Skeletal muscle tissue (tissue), 4 donors: ENCODE measurements around the gene NDEL1. TPM values are rescaled to one million over a fixed set of nuclear protein-coding genes. Genes with fewer than 3 reads are reported as not detected.

Experiments used
- H3K27ac ChIP-seq: one replicate; pipeline ENCODE4 v1.7.0; 2013; ENCODE audit warnings: mild to moderate bottlenecking, low read depth, low read length, inconsistent platforms
- H3K27me3 ChIP-seq, 3 donors: one replicate each; pipeline ENCODE4 v1.7.0; 2013; ENCODE audit warnings: low read length in 3 of 3; ENCODE audit not compliant: control insufficient read depth in 3 of 3, insufficient read depth in 3 of 3
- H3K36me3 ChIP-seq, 3 donors: one replicate each; pipeline ENCODE4 v1.7.0; 2013; ENCODE audit warnings: low read length in 3 of 3; ENCODE audit not compliant: control insufficient read depth in 3 of 3, insufficient read depth in 3 of 3
- H3K4me1 ChIP-seq, 3 donors: one replicate each; pipeline ENCODE4 v1.7.0; 2013; ENCODE audit warnings: low read length in 3 of 3, mild to moderate bottlenecking in 3 of 3; ENCODE audit not compliant: control insufficient read depth in 3 of 3, insufficient read depth in 3 of 3
- H3K4me3 ChIP-seq, 3 donors: one replicate each; pipeline ENCODE4 v1.7.0; 2013; ENCODE audit warnings: low read length in 3 of 3
- H3K9ac ChIP-seq, 3 donors: one replicate each; pipeline ENCODE4 v1.7.0; 2013; ENCODE audit warnings: low read length in 3 of 3, mild to moderate bottlenecking in 3 of 3, moderate library complexity in 2 of 3, low read depth in 1 of 3
- H3K9me3 ChIP-seq, 3 donors: one replicate each; pipeline ENCODE4 v1.7.0; 2013; ENCODE audit warnings: low read length in 3 of 3; ENCODE audit not compliant: control insufficient read depth in 3 of 3
- total RNA-seq: library from RNA; depleted of rRNA; stranded (reverse); fragments of >200 nt; gene quantifications from one replicate; pipeline ENCODE4 v1.2.3, GENCODE V29; 2014
- donor health status: Osteomylitis.

The NDEL1 gene
- total RNA-seq, 1 donor from 2014 or later: 32.4 TPM

GRCh38 chr17:8397636-8398035 is 38.0 kb upstream of the NDEL1 start, which contains the start of gene RNF222:
Gene RNF222 (minus strand): TSS chr17:8397827. CDS start chr17:8393461, 4,366 bp downstream.
- no peak within 1 kb of the TSS for H3K4me3 ChIP-seq
- no peaks in the 10 kb centered on the region for H3K36me3 ChIP-seq
- H3K9me3 ChIP-seq: no peaks in the 10 kb centered on the region
- H3K27ac ChIP-seq: no peak within 1 kb of the TSS
- H3K9ac ChIP-seq: no peak within 1 kb of the TSS
- peaks cover 47 to 57% (median 51%) of the 10 kb centered on the region in 3 donors for H3K27me3 ChIP-seq
- no peaks in the 10 kb centered on the region for H3K4me1 ChIP-seq

- no peak overlapping the region for H3K4me3 ChIP-seq
- H3K4me1 ChIP-seq: no peaks in the 10 kb centered on the region
- H3K9me3 ChIP-seq: no peaks in the 10 kb centered on the region
- H3K36me3 ChIP-seq: no peaks in the 10 kb centered on the region
- peaks cover 38 to 45% (median 39%) of the 10 kb centered on the region in 3 donors for H3K27me3 ChIP-seq
- no peak overlapping the region for H3K9ac ChIP-seq
- no peak overlapping the region for H3K27ac ChIP-seq
Observed at GRCh38 chr17:8398980-8399379, 36.7 kb upstream of the NDEL1 start.

GRCh38 chr17:8401107-8401506 is 34.6 kb upstream of the NDEL1 start:
- no peak overlapping the region for H3K27ac ChIP-seq
- no peaks in the 10 kb centered on the region for H3K36me3 ChIP-seq
- no peaks in the 10 kb centered on the region for H3K9me3 ChIP-seq
- H3K4me1 ChIP-seq: no peaks in the 10 kb centered on the region
- no peak overlapping the region for H3K9ac ChIP-seq
- H3K27me3 ChIP-seq: peaks cover 27 to 38% (median 29%) of the 10 kb centered on the region in 3 donors
- H3K4me3 ChIP-seq: no peak overlapping the region

GRCh38 chr17:8402921-8403536 is 32.7 kb upstream of the NDEL1 start:
- H3K4me3 ChIP-seq: no peak overlapping the region
- H3K9ac ChIP-seq: no peak overlapping the region
- no peak overlapping the region for H3K27ac ChIP-seq
- no peaks in the 10 kb centered on the region for H3K9me3 ChIP-seq
- H3K4me1 ChIP-seq: no peaks in the 10 kb centered on the region
- H3K36me3 ChIP-seq: no peaks in the 10 kb centered on the region
- H3K27me3 ChIP-seq: peaks cover 12 to 20% (median 13%) of the 10 kb centered on the region in 3 donors

GRCh38 chr17:8405499-8406016 is 30.1 kb upstream of the NDEL1 start:
- Histone ChIP-seq H3K36me3 (no peaks in the 10 kb centered on the region), H3K27ac (no peak overlapping the region), H3K9me3 (no peaks in the 10 kb centered on the region), H3K4me1 (peaks cover 0 to 3% (median 2%) of the 10 kb centered on the region in 3 donors), H3K27me3 (peaks cover 6 to 13% (median 8%) of the 10 kb centered on the region in 3 donors), H3K4me3 (no peak overlapping the region), H3K9ac (no peak overlapping the region)

GRCh38 chr17:8406174-8406573 is 29.5 kb upstream of the NDEL1 start:
- no peak overlapping the region for H3K9ac ChIP-seq
- no peak overlapping the region for H3K27ac ChIP-seq
- peaks cover 3 to 12% (median 8%) of the 10 kb centered on the region in 3 donors for H3K27me3 ChIP-seq
- H3K9me3 ChIP-seq: no peaks in the 10 kb centered on the region
- H3K4me3 ChIP-seq: no peak overlapping the region
- peaks cover 0 to 3% (median 2%) of the 10 kb centered on the region in 3 donors for H3K4me1 ChIP-seq
- H3K36me3 ChIP-seq: no peaks in the 10 kb centered on the region

- Histone ChIP-seq H3K27me3 (peaks cover 3 to 12% (median 8%) of the 10 kb centered on the region in 3 donors), H3K9ac (no peak overlapping the region), H3K4me1 (peaks cover 0 to 3% (median 2%) of the 10 kb centered on the region in 3 donors), H3K36me3 (no peaks in the 10 kb centered on the region), H3K4me3 (no peak overlapping the region), H3K9me3 (no peaks in the 10 kb centered on the region), H3K27ac (no peak overlapping the region)
Observed at GRCh38 chr17:8408371-8408770, 27.3 kb upstream of the NDEL1 start.

GRCh38 chr17:8409966-8410882 is 25.5 kb upstream of the NDEL1 start:
- Histone ChIP-seq H3K36me3 (no peaks in the 10 kb centered on the region), H3K9me3 (no peaks in the 10 kb centered on the region), H3K9ac (peak overlapping the region in 1 of 3 donors; percentile 17), H3K27ac (no peak overlapping the region), H3K4me3 (peak overlapping the region in 1 of 3 donors; percentile 44), H3K27me3 (peaks cover 3 to 9% (median 5%) of the 10 kb centered on the region in 3 donors), H3K4me1 (peaks cover 0 to 3% (median 2%) of the 10 kb centered on the region in 3 donors)

- H3K9me3 ChIP-seq: no peaks in the 10 kb centered on the region
- no peaks in the 10 kb centered on the region for H3K36me3 ChIP-seq
- H3K27me3 ChIP-seq: peaks cover 0 to 4% (median 0%) of the 10 kb centered on the region in 3 donors
- H3K27ac ChIP-seq: no peak overlapping the region
- H3K4me3 ChIP-seq: no peak overlapping the region
- H3K9ac ChIP-seq: no peak overlapping the region
- peaks cover 0 to 3% (median 2%) of the 10 kb centered on the region in 3 donors for H3K4me1 ChIP-seq
Observed at GRCh38 chr17:8410883-8411238, 24.8 kb upstream of the NDEL1 start.

- Histone ChIP-seq H3K4me1 (peaks cover 0 to 3% (median 2%) of the 10 kb centered on the region in 3 donors), H3K27me3 (peaks cover 0 to 3% (median 0%) of the 10 kb centered on the region in 3 donors), H3K9ac (no peak overlapping the region), H3K9me3 (no peaks in the 10 kb centered on the region), H3K4me3 (no peak overlapping the region), H3K27ac (no peak overlapping the region), H3K36me3 (no peaks in the 10 kb centered on the region)
Observed at GRCh38 chr17:8412089-8412488, 23.6 kb upstream of the NDEL1 start.
